HS-27A (cell line): ENCODE data around the gene MYOZ2.
A peak's percentile ranks its signal among the peaks of the same experiment; 100 is the strongest.

ENCODE experiments used
- DNase-seq: peaks from one replicate; pipeline ENCODE4 v3.0.0-alpha.2; 2012; ENCODE audit warnings: low read depth, missing footprints

MYOZ2 gene

GRCh38 chr4:119135721-119136121 lies at the start of gene MYOZ2:
MYOZ2 (plus strand) TSS chr4:119135832; CDS start chr4:119136526, 694 bp downstream.
- DNase-seq: no peak

- no peak for DNase-seq
Measured at GRCh38 chr4:119087121-119087520, 48.5 kb upstream of the MYOZ2 start.

- no peak for DNase-seq
Measured at GRCh38 chr4:119087656-119088055, 48.0 kb upstream of the MYOZ2 start.

GRCh38 chr4:119093042-119093827 lies 42.4 kb upstream of the MYOZ2 start:
- DNase-seq: no peak

GRCh38 chr4:119097282-119097900 lies 38.2 kb upstream of the MYOZ2 start:
- DNase-seq: no peak

GRCh38 chr4:119098306-119098705 lies 37.3 kb upstream of the MYOZ2 start:
- no peak for DNase-seq

- no peak for DNase-seq
Measured at GRCh38 chr4:119099227-119099810, 36.3 kb upstream of the MYOZ2 start.

GRCh38 chr4:119100655-119101054 lies 35.0 kb upstream of the MYOZ2 start:
- no peak for DNase-seq

GRCh38 chr4:119103263-119103662 lies 32.4 kb upstream of the MYOZ2 start:
- DNase-seq: peak; percentile 73

- DNase-seq: no peak
Measured at GRCh38 chr4:119104644-119105273, 30.9 kb upstream of the MYOZ2 start.

- no peak for DNase-seq
Measured at GRCh38 chr4:119105605-119106004, 30.0 kb upstream of the MYOZ2 start.

- DNase-seq: no peak
Measured at GRCh38 chr4:119106036-119107000, 29.3 kb upstream of the MYOZ2 start.

- no peak for DNase-seq
Measured at GRCh38 chr4:119110121-119110520, 25.5 kb upstream of the MYOZ2 start.

- DNase-seq: no peak
Measured at GRCh38 chr4:119111296-119111695, 24.3 kb upstream of the MYOZ2 start.

- peak; percentile 41 for DNase-seq
Measured at GRCh38 chr4:119113033-119113655, 22.5 kb upstream of the MYOZ2 start.

GRCh38 chr4:119116021-119116420 lies 19.6 kb upstream of the MYOZ2 start:
- no peak for DNase-seq

- no peak for DNase-seq
Measured at GRCh38 chr4:119116925-119117900, 18.4 kb upstream of the MYOZ2 start.

GRCh38 chr4:119118397-119118796 lies 17.2 kb upstream of the MYOZ2 start:
- no peak for DNase-seq

GRCh38 chr4:119124352-119124751 lies 11.3 kb upstream of the MYOZ2 start:
- no peak for DNase-seq

GRCh38 chr4:119125931-119126330 lies 9.7 kb upstream of the MYOZ2 start:
- DNase-seq: no peak
